VCaP (cell line): ENCODE measurements around the gene HSD17B1.

Experiments
- H3K27ac ChIP-seq: fragments of 450-650 bp; 2 replicates; pipeline ENCODE4 v1.5.1; 2017
- TF ChIP-seq, protein P1 (sequence below): fragments of 450-650 bp; conservative IDR thresholded peaks from 2 replicates; pipeline ENCODE4 v1.5.1; 2017; ENCODE audit warnings: mild to moderate bottlenecking, moderate library complexity

Gene HSD17B1

DNA sequence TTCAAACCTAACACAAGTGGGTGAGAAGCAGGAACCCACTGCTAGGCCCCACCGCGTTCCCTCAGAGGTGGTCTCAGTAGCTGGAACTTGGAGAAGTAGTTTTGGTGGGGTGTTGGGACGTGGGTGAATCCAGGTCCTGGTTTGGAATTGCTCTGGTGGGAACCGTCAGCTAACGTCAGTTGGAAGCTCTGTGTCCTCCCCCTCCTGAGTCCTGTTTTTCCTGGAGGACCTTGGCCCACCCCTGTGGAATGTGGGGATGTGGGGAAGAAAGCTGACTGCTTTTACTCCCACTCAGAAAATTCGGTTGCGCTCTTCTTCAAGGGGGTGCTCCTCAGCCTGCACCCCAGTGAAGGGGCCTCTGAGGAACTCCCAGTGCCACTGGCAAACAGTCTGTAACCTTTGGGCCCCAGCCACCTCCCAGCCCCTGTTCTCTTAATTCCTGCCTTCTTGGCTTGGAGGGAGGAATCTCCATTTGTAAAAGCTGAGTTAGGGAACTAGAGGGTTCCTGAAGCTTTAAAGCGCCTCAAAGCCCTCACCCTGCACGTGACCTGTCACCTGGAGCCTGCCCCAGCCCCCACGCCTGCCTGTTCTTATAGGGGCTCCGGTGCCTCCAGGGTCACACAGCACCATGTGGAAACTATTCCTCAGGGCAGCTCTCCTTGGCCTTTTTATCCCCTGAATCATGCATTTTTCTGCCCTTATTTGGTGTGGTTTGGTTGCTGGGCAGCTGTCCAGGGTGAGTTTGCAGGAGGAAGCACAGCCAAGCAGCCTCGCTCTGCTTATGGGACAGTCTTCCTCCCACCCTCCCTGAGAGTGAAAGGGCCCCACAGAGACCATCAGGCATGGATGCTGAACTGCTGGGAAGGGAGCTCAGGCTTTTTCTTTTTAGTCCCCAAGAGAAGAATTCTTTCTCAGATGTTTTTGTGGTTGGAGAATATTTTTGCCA, 32.9 kb upstream of the HSD17B1 start:
- no peak overlapping the region for H3K27ac ChIP-seq
- TF ChIP-seq, protein P1, sequence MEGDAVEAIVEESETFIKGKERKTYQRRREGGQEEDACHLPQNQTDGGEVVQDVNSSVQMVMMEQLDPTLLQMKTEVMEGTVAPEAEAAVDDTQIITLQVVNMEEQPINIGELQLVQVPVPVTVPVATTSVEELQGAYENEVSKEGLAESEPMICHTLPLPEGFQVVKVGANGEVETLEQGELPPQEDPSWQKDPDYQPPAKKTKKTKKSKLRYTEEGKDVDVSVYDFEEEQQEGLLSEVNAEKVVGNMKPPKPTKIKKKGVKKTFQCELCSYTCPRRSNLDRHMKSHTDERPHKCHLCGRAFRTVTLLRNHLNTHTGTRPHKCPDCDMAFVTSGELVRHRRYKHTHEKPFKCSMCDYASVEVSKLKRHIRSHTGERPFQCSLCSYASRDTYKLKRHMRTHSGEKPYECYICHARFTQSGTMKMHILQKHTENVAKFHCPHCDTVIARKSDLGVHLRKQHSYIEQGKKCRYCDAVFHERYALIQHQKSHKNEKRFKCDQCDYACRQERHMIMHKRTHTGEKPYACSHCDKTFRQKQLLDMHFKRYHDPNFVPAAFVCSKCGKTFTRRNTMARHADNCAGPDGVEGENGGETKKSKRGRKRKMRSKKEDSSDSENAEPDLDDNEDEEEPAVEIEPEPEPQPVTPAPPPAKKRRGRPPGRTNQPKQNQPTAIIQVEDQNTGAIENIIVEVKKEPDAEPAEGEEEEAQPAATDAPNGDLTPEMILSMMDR = no peak

DNA sequence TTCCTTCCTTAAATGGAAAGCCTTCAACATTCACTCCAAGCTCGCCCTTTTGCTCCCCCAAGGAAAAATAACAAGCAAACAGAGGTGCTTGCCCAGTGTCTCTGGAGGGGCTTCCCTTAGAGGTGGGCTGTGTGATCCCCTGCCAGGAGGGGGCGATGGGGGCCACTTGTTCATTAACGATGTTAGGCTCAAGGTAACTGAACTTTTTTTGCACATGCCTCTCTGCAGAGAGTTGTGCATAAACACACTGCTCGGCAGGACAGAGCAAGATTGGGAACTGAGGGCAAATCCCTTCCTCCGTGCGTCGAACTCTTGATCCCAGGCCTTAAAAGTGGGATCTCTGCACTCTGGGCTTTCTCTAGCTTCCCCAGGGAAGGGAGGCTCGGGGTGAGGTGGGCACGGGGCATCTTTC, 32.2 kb upstream of the HSD17B1 start:
- TF ChIP-seq, protein P1 = no peak
- no peak overlapping the region for H3K27ac ChIP-seq

DNA sequence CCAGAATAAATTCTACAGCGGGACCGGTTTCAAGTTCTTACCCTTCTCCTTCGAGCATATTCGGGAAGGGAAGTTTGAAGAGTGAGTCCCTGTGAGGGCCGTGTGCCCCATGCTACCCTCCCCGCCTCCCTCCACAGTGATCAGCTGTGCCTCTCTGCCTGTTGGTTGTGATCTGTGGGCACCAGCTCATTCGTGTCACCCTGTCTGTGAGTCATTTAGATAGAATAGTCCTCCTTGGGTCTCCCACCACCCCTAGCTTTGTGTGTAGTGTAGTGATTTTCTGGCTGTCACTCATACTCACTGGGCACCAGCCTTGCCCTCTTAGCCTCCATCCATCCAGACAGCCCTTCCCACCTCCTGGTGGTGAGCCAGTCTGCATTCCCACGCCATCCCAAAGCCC, 31.7 kb upstream of the HSD17B1 start:
- TF ChIP-seq, protein P1 = no peak
- H3K27ac ChIP-seq = no peak overlapping the region

DNA sequence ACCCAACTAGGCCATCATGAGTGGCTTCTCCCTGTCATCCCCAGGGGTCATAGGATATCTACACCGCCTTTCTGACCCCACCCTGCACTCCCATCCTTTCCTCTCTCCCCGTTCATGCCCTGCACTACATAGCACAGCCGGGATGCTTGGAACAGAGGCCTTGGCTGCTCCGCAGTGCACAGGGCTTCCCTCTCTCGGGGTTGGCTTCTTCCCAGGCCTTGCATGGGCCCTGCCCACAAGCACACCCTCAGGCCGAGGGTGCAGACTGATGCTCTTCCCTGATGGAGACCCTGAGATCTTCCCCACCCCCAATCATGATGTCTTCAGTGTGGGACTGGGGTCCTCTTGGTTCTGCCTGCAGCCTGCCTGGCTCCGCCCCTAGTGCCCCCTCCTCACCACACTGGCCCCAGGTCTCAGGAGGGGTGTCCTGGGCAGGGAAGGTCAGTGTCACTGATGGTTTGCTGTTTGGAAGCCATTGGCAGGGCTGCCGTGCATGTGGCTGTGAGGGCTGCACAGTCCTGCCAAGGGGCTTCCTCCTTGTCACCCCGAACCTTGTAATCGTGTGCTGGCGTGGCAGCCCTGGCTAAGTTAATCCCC, 31.0 kb upstream of the HSD17B1 start:
- no peak overlapping the region for H3K27ac ChIP-seq
- TF ChIP-seq, protein P1 = no peak

DNA sequence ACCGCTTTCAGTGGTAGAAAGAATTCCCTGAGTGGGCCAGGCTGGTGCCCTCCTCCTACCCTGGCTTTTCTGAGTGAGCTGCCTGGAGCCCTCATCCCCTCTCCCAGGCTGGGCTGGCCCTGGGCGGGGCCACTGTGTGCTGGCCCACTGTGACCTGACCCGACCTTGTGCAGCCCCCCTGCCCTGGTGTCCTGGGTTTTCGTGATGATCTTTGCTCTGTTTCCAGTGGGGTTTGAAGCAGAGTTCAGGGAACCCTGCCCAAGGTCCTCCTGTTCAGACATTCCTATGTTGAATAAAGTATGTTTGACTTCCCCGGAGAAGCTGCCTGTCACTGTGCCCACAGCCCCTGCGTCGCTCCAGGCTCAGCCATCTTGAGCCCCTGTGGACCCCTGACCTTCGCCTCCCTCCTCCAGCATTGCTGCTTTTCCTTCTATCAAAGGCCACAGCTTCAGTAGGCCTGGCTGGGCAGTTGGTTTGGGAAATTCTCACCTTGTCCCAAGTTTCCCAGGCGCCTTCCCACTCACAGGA, 30.4 kb upstream of the HSD17B1 start:
- TF ChIP-seq, protein P1 = no peak
- no peak overlapping the region for H3K27ac ChIP-seq

DNA sequence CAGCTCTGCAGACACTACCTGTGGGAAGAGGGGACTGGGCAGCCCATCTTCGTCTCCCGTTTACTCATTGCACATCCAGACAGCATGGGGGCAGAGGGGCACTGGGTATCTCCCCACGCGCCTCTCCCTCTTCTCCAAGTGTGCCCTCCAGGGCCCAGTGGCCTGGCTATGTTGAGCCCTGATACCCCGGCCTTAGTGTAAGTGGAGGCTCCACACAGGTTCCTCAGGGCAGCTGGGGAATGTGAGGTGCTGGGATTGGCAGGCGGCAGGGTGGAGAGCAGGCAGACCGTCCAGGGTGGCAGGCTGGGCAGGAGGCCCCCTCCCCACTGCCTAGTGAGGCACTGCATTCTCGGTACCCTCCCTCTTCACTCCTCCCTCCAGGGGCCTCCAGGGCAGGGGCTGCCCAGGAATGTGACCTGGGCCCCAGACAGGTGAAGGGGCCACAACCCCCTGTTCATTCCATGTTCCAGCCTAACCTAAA, 29.9 kb upstream of the HSD17B1 start:
- TF ChIP-seq, protein P1 = no peak
- no peak overlapping the region for H3K27ac ChIP-seq

DNA sequence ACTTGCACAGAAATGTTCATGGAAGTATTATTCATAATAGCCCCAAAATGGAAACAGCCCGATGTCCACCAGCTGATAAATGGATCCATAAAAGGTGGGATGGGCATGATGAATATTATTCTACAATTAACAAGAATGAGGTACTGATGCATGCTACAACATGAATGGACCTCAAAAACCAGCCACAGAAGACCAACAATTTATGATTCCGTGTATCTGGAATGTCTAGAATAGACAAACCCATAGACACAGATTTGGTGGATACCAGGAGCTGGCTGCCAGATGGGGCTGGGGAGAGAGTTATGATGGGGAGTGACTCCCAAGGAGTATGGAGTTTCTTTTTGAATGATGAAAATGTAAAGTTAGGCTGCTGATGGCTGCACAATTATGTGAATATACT, 27.5 kb upstream of the HSD17B1 start:
- H3K27ac ChIP-seq = no peak overlapping the region
- TF ChIP-seq, protein P1 = no peak
